NB4 (cell line): ENCODE results near the gene HMGN4.
"Not testable (repeated sequence)": the region's sequence is repeated elsewhere in the genome, so short reads cannot be mapped to it uniquely, and the experiment has no call there.

ENCODE experiments used
- DNase-seq: peaks from one replicate; pipeline ENCODE4 v3.0.0; 2010; ENCODE audit warnings: low read depth
- H3K4me3 ChIP-seq: one replicate; pipeline ENCODE4 v1.5.1; 2011; ENCODE audit warnings: mild to moderate bottlenecking, low read depth, low read length, moderate library complexity
- MYC ChIP-seq: IDR thresholded peaks from 2 replicates; pipeline ENCODE4 v1.6.1; 2011; ENCODE audit warnings: low read depth, low read length
- POLR2A ChIP-seq: IDR thresholded peaks from 2 replicates; pipeline ENCODE4 v1.6.1; 2011; ENCODE audit warnings: mild to moderate bottlenecking; ENCODE audit not compliant: insufficient read length; ENCODE audit errors: extremely low read depth
- TF ChIP-seq, protein P1 (sequence below): IDR thresholded peaks from 2 replicates; pipeline ENCODE4 v1.6.1; 2011; ENCODE audit warnings: low read depth, low read length
- TF ChIP-seq, protein P2 (sequence below): IDR thresholded peaks from one replicate; pipeline ENCODE4 v1.5.1; 2012; ENCODE audit warnings: low read depth, low read length

Gene HMGN4

DNA sequence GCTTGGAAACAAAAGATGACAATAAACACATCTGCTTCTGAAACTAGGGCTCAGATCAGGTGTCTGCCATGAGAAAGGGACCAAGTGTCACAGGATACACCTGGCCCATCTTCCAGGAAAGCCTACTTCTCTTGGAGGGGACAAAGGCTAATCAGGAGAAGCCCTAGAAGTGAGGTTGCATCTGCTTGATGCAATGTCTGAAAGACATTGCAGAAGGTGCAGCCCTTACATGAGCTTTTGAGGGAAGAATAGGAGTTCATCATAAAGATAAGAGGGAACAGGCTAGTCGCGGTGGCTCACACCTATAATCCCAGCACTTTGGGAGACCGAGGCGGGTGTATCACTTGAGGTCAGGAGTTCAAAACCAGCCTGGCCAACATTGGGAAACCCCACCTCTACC is 40.6 kb upstream of the HMGN4 start:
- no peak for TF ChIP-seq POLR2A
- TF ChIP-seq MYC = no peak
- TF ChIP-seq, protein P1, sequence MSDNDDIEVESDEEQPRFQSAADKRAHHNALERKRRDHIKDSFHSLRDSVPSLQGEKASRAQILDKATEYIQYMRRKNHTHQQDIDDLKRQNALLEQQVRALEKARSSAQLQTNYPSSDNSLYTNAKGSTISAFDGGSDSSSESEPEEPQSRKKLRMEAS = no peak
- TF ChIP-seq, protein P2, sequence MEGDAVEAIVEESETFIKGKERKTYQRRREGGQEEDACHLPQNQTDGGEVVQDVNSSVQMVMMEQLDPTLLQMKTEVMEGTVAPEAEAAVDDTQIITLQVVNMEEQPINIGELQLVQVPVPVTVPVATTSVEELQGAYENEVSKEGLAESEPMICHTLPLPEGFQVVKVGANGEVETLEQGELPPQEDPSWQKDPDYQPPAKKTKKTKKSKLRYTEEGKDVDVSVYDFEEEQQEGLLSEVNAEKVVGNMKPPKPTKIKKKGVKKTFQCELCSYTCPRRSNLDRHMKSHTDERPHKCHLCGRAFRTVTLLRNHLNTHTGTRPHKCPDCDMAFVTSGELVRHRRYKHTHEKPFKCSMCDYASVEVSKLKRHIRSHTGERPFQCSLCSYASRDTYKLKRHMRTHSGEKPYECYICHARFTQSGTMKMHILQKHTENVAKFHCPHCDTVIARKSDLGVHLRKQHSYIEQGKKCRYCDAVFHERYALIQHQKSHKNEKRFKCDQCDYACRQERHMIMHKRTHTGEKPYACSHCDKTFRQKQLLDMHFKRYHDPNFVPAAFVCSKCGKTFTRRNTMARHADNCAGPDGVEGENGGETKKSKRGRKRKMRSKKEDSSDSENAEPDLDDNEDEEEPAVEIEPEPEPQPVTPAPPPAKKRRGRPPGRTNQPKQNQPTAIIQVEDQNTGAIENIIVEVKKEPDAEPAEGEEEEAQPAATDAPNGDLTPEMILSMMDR = no peak
- DNase-seq = no peak
- H3K4me3 ChIP-seq = no peak overlapping the region

DNA sequence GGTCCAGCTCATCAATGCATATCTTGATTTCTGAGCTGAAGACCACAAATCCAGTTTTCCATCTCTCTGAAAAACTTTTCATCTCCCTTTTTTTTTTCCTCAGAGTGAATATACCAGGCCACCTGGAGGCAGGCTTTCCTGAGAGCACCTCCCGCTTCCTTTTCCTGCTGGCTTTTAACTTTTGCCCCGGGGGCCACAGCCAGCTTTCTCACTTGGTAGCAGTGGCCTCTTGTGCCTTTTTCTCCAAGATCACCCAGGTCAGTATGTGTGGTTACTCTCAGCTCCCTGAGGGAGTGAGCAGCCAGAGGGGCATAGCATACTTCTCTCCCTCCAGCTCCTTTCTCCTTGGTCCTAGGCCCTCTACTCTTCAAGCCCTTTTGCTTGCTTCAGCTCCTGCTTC is 38.1 kb upstream of the HMGN4 start, which contains the start of gene BTN1A1:
Gene BTN1A1, plus strand, starts transcription at position 202 of the 400 bp plus-strand sequence. CDS start 984 bp downstream, outside the sequence.
- TF ChIP-seq MYC = no peak
- TF ChIP-seq POLR2A = no peak
- TF ChIP-seq, protein P1 = no peak
- TF ChIP-seq, protein P2 = no peak
- DNase-seq = no peak
- no peak within 1 kb of the TSS for H3K4me3 ChIP-seq

DNA sequence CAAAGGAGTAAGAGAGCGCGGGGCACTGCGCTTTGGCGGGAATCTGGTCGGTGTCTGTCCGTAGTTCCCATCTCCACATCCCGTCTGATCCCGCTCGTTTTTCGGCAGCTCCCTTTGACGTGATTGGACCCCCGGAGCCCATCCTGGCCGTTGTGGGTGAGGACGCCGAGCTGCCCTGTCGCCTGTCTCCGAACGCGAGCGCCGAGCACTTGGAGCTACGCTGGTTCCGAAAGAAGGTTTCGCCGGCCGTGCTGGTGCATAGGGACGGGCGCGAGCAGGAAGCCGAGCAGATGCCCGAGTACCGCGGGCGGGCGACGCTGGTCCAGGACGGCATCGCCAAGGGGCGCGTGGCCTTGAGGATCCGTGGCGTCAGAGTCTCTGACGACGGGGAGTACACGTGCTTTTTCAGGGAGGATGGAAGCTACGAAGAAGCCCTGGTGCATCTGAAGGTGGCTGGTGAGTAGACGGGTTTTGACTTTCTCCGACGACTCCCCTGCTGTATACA is 36.6 kb upstream of the HMGN4 start:
- TF ChIP-seq, protein P2 = no peak
- H3K4me3 ChIP-seq = no peak overlapping the region
- no peak for DNase-seq

DNA sequence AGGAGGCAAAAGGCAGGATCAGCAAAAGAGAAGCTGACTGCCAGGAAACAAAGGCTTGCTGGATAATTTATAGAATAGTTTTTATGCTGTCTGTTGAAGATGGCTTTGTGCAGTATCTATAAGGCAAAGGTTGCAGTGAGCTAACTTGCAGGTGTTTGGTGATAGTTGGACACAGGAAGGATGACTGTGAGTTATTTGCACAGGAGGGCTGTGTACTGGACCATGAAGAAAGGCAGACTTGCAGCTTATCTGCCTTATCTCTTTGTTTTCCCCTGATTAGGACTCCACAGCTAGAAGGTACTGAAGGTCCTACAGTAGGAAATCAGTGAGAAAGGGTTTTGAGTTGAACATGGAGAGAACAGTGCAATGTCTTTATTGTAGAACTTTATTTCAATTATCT is 36.0 kb upstream of the HMGN4 start:
- DNase-seq = no peak
- no peak for TF ChIP-seq MYC
- TF ChIP-seq, protein P2 = no peak
- TF ChIP-seq, protein P1 = no peak
- TF ChIP-seq POLR2A = no peak
- no peak overlapping the region for H3K4me3 ChIP-seq

DNA sequence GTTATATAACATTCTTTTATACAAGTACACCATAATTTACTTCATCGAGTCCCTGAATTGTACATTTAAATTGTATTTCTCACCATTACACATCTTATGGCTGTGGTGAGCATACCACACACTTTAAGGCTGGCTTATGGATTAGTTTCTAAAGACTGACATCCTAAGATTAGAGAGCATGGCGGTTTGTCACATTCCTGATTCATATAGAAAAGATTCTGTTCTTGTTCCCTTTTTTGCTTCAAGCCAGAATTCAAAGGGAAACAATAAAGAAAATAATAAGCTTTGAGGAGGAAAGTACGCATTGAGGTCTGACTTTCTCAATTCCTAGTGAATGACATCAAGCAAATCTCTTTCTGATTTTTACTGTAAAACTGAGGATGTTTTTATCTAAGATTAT is 35.5 kb upstream of the HMGN4 start:
- no peak for DNase-seq
- TF ChIP-seq POLR2A = no peak
- TF ChIP-seq, protein P1 = no peak
- TF ChIP-seq, protein P2 = no peak
- no peak for TF ChIP-seq MYC

DNA sequence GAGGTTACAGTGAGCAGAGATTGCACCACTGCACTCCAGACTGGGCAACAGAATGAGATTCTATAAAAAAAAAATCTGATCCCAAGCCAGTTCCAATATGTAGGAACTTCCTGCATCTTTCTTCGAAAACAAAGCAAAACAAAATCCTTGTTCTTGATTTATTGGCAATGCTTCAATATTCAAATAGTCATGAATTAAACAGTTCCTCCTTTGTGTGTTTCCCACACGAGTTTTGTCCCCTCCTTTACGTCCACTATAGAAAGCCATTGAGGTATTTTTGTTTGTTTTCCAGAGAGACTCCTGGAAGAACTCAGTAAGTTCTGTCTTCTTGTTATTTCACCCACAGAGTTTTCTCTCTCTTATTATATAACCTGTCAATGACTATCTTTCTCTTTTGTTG is 30.5 kb upstream of the HMGN4 start:
- TF ChIP-seq POLR2A = no peak
- TF ChIP-seq, protein P1 = no peak
- TF ChIP-seq MYC = no peak
- TF ChIP-seq, protein P2 = no peak
- no peak for DNase-seq
- H3K4me3 ChIP-seq = no peak overlapping the region

More for the DNA sequence above, 35.5 kb upstream of the HMGN4 start:
- H3K4me3 ChIP-seq = no peak overlapping the region

DNA sequence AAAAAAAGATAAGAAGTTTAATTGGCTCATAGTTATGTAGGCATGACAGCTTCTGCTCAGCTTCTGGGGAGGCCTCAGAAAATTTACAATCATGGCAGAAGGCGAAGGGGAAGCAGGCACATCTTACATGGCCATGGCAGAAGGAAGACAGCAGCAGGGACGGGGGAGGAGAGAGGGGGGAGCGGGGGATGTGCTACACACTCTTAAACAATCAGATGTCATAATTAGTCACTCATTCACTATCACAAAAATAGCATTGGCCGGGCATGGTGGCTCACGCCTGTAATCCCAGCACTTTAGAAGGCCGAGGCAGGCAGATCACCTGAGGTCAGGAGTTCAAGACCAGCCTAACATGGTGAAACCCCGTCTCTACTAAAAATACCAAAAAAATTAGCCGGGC is 27.1 kb upstream of the HMGN4 start:
- H3K4me3 ChIP-seq = not testable (repeated sequence)
- peak; percentile 49 for DNase-seq
